IMR-90 (cell line): ENCODE data around the gene MAGI2. TPM values are rescaled to one million over a fixed set of nuclear protein-coding genes. Genes with fewer than 3 reads are reported as not detected.

Experiments used
- ATAC-seq: fragments of 200-7000 bp; cut with Tn5 transposase; 2 replicates; pipeline ENCODE4 v1.9.1; 2020; ENCODE audit warnings: low read depth, mild to moderate bottlenecking, moderate library complexity
- BruUV-seq: library from RNA; stranded (reverse); fragments of 400-500 nt; replicated peaks from 2 replicates; lab custom pipeline; 2021; lab: Mats Ljungman, UMichigan
- CTCF ChIA-PET: fragments of 300-600 bp; formaldehyde crosslinking; extraction: SDS; loops from one replicate; lab custom pipeline; 2021; ENCODE audit warnings: antibody characterized with exemption; lab: Yijun Ruan, JAX
- POLR2A ChIA-PET: fragments of 300-600 bp; sonication (Branson Sonifier 250); formaldehyde crosslinking; loops from one replicate; lab custom pipeline; 2022; ENCODE audit warnings: antibody characterized with exemption; ENCODE audit not compliant: unreplicated experiment; lab: Charles Lee
- DNase-seq: peaks from one replicate; pipeline ENCODE4 v3.0.0; 2013
- H2AFZ ChIP-seq: replicated peaks from 2 replicates; pipeline ENCODE3; 2013; ENCODE audit warnings: low read length, mild to moderate bottlenecking; ENCODE audit not compliant: poor library complexity
- H2AK5ac ChIP-seq: 2 replicates; pipeline ENCODE4 v1.6.1; 2013; ENCODE audit warnings: low read depth, low read length, inconsistent platforms
- H2AK9ac ChIP-seq: replicated peaks from 2 replicates; pipeline ENCODE3; 2013; ENCODE audit warnings: mild to moderate bottlenecking, low read depth, low read length, moderate library complexity; ENCODE audit not compliant: poor library complexity
- H2BK120ac ChIP-seq: 2 replicates; pipeline ENCODE4 v1.6.1; 2013; ENCODE audit warnings: low read depth, low read length, inconsistent platforms
- H2BK15ac ChIP-seq: 3 replicates; pipeline ENCODE4 v1.6.1; 2013; ENCODE audit warnings: low read depth, low read length, inconsistent platforms
- H2BK20ac ChIP-seq: 2 replicates; pipeline ENCODE4 v1.6.1; 2013; ENCODE audit warnings: low read depth, mild to moderate bottlenecking, inconsistent platforms, low read length, moderate library complexity
- H2BK5ac ChIP-seq: 2 replicates; pipeline ENCODE4 v1.6.1; 2013; ENCODE audit warnings: mild to moderate bottlenecking, low read depth, low read length, inconsistent platforms; ENCODE audit not compliant: poor library complexity, severe bottlenecking
- H3K14ac ChIP-seq: replicated peaks from 2 replicates; pipeline ENCODE4 v1.6.1; 2013; ENCODE audit warnings: low read depth, low read length, inconsistent platforms
- H3K18ac ChIP-seq: 2 replicates; pipeline ENCODE4 v1.6.1; 2013; ENCODE audit warnings: low read depth, low read length, control low read depth
- H3K23ac ChIP-seq: 2 replicates; pipeline ENCODE4 v1.6.1; 2013; ENCODE audit warnings: low read depth, low read length, inconsistent platforms
- H3K27ac ChIP-seq: 2 replicates; pipeline ENCODE4 v1.5.1; 2013; ENCODE audit warnings: mild to moderate bottlenecking, control low read depth, low read length; ENCODE audit not compliant: insufficient read depth
- H3K27me3 ChIP-seq: 2 replicates; pipeline ENCODE4 v1.6.1; 2013; ENCODE audit warnings: low read length; ENCODE audit not compliant: control insufficient read depth, insufficient read depth
- H3K36me3 ChIP-seq: 2 replicates; pipeline ENCODE4 v1.6.1; 2013; ENCODE audit warnings: low read length, mixed read lengths; ENCODE audit not compliant: control insufficient read depth, insufficient read depth
- H3K4ac ChIP-seq: 2 replicates; pipeline ENCODE4 v1.6.1; 2013; ENCODE audit warnings: low read depth, low read length, inconsistent platforms
- H3K4me1 ChIP-seq: 2 replicates; pipeline ENCODE4 v1.6.1; 2013; ENCODE audit warnings: low read length, mixed read lengths; ENCODE audit not compliant: control insufficient read depth, insufficient read depth
- H3K4me2 ChIP-seq: 2 replicates; pipeline ENCODE4 v1.6.1; 2013; ENCODE audit warnings: low read depth, mild to moderate bottlenecking, control low read depth, low read length, moderate library complexity
- H3K4me3 ChIP-seq: 2 replicates; pipeline ENCODE4 v1.5.1; 2013; ENCODE audit warnings: low read depth, mild to moderate bottlenecking, control low read depth, low read length, moderate library complexity; ENCODE audit not compliant: insufficient read depth
- H3K56ac ChIP-seq: 2 replicates; pipeline ENCODE4 v1.6.1; 2013; ENCODE audit warnings: low read length, inconsistent platforms; ENCODE audit not compliant: insufficient read depth; ENCODE audit errors: extremely low read depth
- H3K79me1 ChIP-seq, 2 experiments: 2 replicates each; pipeline ENCODE4 v1.6.1; 2013; ENCODE audit warnings: low read length in 2 of 2, inconsistent platforms in 1 of 2, low read depth in 1 of 2
- H3K9ac ChIP-seq: 2 replicates; pipeline ENCODE4 v1.6.1; 2013; ENCODE audit warnings: low read depth, low read length, control low read depth
- H3K9me1 ChIP-seq: 2 replicates; pipeline ENCODE4 v1.6.1; 2013; ENCODE audit warnings: low read length, inconsistent platforms; ENCODE audit not compliant: insufficient read depth
- H3K9me3 ChIP-seq: 2 replicates; pipeline ENCODE4 v1.6.1; 2013; ENCODE audit warnings: low read length; ENCODE audit not compliant: control insufficient read depth, insufficient read depth
- H4K20me1 ChIP-seq: 2 replicates; pipeline ENCODE4 v1.6.1; 2013; ENCODE audit warnings: low read length, inconsistent platforms; ENCODE audit not compliant: insufficient read depth
- H4K5ac ChIP-seq: 2 replicates; pipeline ENCODE4 v1.6.1; 2013; ENCODE audit warnings: mild to moderate bottlenecking, low read depth, low read length, control low read depth
- H4K8ac ChIP-seq, 2 experiments: 2 replicates each; pipeline ENCODE4 v1.6.1; 2013; ENCODE audit warnings: low read depth in 2 of 2, low read length in 2 of 2, control low read depth in 1 of 2, inconsistent platforms in 1 of 2
- H4K91ac ChIP-seq: 2 replicates; pipeline ENCODE4 v1.6.1; 2013; ENCODE audit warnings: low read depth, low read length, inconsistent platforms; ENCODE audit not compliant: insufficient read depth
- CEBPB ChIP-seq: IDR thresholded peaks from 2 replicates; pipeline ENCODE4 v1.6.1; 2012; ENCODE audit warnings: low read depth, low read length, improper control_type of control experiment
- USF2 ChIP-seq: fragments of 150-350 bp; IDR thresholded peaks from 2 replicates; pipeline ENCODE4 v1.6.1; 2017; ENCODE audit warnings: mild to moderate bottlenecking, antibody characterized with exemption, low read length, low read depth
- WGBS, 2 experiments: methylation state at CpG; one replicate each; pipeline versions ENCODE4 v1.1.5 to v1.1.7; 2013; ENCODE audit warnings: missing lambda C conversion rate in 2 of 2; ENCODE audit not compliant: insufficient read length in 1 of 2; ENCODE audit errors: extremely low coverage in 2 of 2; 5-methylcytosine and 5-hydroxymethylcytosine counted together
- dilution Hi-C: fragments of 300-500 bp; cut with HindIII; formaldehyde crosslinking; loops from one replicate; pipeline ENCODE4 v1.14.3; 2018; ENCODE audit warnings: low sequenced_read_pairs; ENCODE audit not compliant: unreplicated experiment
- in situ Hi-C: fragments of 300-500 bp; cut with MboI; formaldehyde crosslinking; loops from 3 replicates; pipeline ENCODE4 v1.14.3; 2019; ENCODE audit warnings: low sequenced_read_pairs, inconsistent platforms, mixed read lengths
- intact Hi-C: fragments of 100-400 bp; cut with micrococcal nuclease; formaldehyde crosslinking; loops from 2 replicates; pipeline ENCODE4 v1.10.0; 2022
- polyA plus RNA-seq, 3 experiments: library from polyadenylated mRNA; depleted of rRNA; stranded (reverse); fragments of >200 nt; gene quantifications; 2 replicates each; pipeline ENCODE4 v1.2.3, GENCODE V29; 2012; ENCODE audit warnings: low replicate concordance in 1 of 3
- total RNA-seq: library from RNA; depleted of rRNA; stranded (reverse); fragments of >200 nt; gene quantifications from 2 replicates; pipeline ENCODE4 v1.2.3, GENCODE V29; 2012

Gene MAGI2
- total and polyA plus RNA-seq, 2 of the 4 experiments (the other 2 are of a cell fraction), result 2.5 to 17.9 TPM

GRCh38 chr7:78528964-78529363 lies 924.5 kb downstream of the MAGI2 start:
- no peak overlapping the region for H3K23ac ChIP-seq
- POLR2A ChIA-PET, result no interaction called here
- no peak overlapping the region for H3K27ac ChIP-seq
- TF ChIP-seq CEBPB (no peak), USF2 (no peak)
- ATAC-seq (no peak), DNase-seq (peak; percentile 4)
- no peak overlapping the region for H2AK9ac ChIP-seq
- H3K14ac ChIP-seq, result no peak overlapping the region
- intact Hi-C loops (no loop called here), in situ Hi-C loops (no loop called here), dilution Hi-C loops (no loop called here)
- H3K9me3 ChIP-seq, result no peaks in the 10 kb centered on the region
- H2BK5ac ChIP-seq, result peak overlapping the region; percentile 2
- no peaks in the 10 kb centered on the region for H3K9me1 ChIP-seq
- H3K4me1 ChIP-seq, result peaks cover 2% of the 10 kb centered on the region; the same call in 1 of the 2 replicates
- no peak overlapping the region for H2BK120ac ChIP-seq
- H3K56ac ChIP-seq, result no peak overlapping the region
- H3K9ac ChIP-seq, result no peak overlapping the region
- no peaks in the 10 kb centered on the region for H3K79me1 ChIP-seq
- H3K4me2 ChIP-seq, result peak overlapping the region; percentile 43; the same call in 1 of the 2 replicates
- H3K27me3 ChIP-seq, result no peaks in the 10 kb centered on the region
- H3K18ac ChIP-seq, result no peak overlapping the region; the same call in 1 of the 2 replicates
- CTCF ChIA-PET, result no interaction called here
- H4K5ac ChIP-seq, result no peak overlapping the region; the same call in 1 of the 2 replicates
- BruUV-seq, result no TSS peak
- no peak overlapping the region for H4K91ac ChIP-seq
- no peak overlapping the region for H4K8ac ChIP-seq
- no peak overlapping the region for H2AFZ ChIP-seq
- WGBS, 2 experiments, result no CpG with 5 or more reads among the region's 3 CpGs
- no peaks in the 10 kb centered on the region for H3K36me3 ChIP-seq
- H3K4ac ChIP-seq, result no peak overlapping the region
- no peak overlapping the region for H2AK5ac ChIP-seq
- 0 out of 2 replicates have a peak overlapping the region, but pooled peaks have one; percentile 1 for H2BK20ac ChIP-seq
- no peak overlapping the region for H2BK15ac ChIP-seq
- H3K4me3 ChIP-seq, result no peak overlapping the region
- no peaks in the 10 kb centered on the region for H4K20me1 ChIP-seq
